Vagina (tissue), 2 donors: ENCODE results near the gene CXCL13. TPM values are rescaled to one million over a fixed set of nuclear protein-coding genes. Genes with fewer than 3 reads are reported as not detected.

Experiments
- DNase-seq, 2 donors: peaks; one replicate each; pipeline ENCODE4 v3.0.0-alpha.2; 2017; ENCODE audit errors: extremely low spot score in 2 of 2
- H3K27ac ChIP-seq: fragments of 200-600 bp; sonication (generic); one replicate; pipeline ENCODE4 v1.5.1; 2019
- H3K27me3 ChIP-seq: fragments of 200-600 bp; sonication (generic); one replicate; pipeline ENCODE4 v1.5.1; 2019
- H3K36me3 ChIP-seq, 2 donors: fragments of 200-600 bp; sonication (generic); one replicate each; pipeline ENCODE4 v1.5.1; 2017 to 2019
- H3K4me1 ChIP-seq: fragments of 200-600 bp; sonication (generic); one replicate; pipeline ENCODE4 v1.5.1; 2019
- H3K4me3 ChIP-seq, 2 donors: fragments of 200-600 bp; sonication (generic); 1 replicate in 1 of 2; 2 replicates in 1 of 2; pipeline ENCODE4 v1.5.1; 2016 to 2019
- H3K9me3 ChIP-seq: fragments of 200-600 bp; sonication (generic); one replicate; pipeline ENCODE4 v1.5.1; 2019
- POLR2A ChIP-seq, 2 donors: fragments of 450-650 bp; IDR thresholded peaks; one replicate each; pipeline ENCODE4 v1.6.1; 2017; ENCODE audit warnings: antibody characterized with exemption in 2 of 2, mild to moderate bottlenecking in 2 of 2, moderate library complexity in 2 of 2
- POLR2AphosphoS5 ChIP-seq, 2 donors: sonication (generic); formaldehyde crosslinking; IDR thresholded peaks; one replicate each; pipeline ENCODE4 v1.9.0; 2017; ENCODE audit warnings: antibody characterized with exemption in 2 of 2, mild to moderate bottlenecking in 2 of 2, low read depth in 1 of 2; ENCODE audit not compliant: insufficient read depth in 1 of 2
- intact Hi-C: fragments of 100-400 bp; cut with DNase I; formaldehyde crosslinking; loops from one replicate; pipeline ENCODE4 v1.15.1; 2023
- total RNA-seq: library from RNA; depleted of rRNA; stranded (reverse); fragments of >200 nt; gene quantifications from one replicate; pipeline ENCODE4 v1.2.3, GENCODE V29; 2016
- TF ChIP-seq, protein P1 (sequence below), 3 experiments: fragments of 450-650 bp in 2 of 3; fragments of 200-600 bp in 1 of 3; sonication (generic) in 1 of 3; IDR thresholded peaks; one replicate each; pipeline ENCODE4 v1.5.1; 2017 to 2019; ENCODE audit warnings: antibody characterized with exemption in 3 of 3, mild to moderate bottlenecking in 2 of 3, moderate library complexity in 2 of 3

The CXCL13 gene
- total RNA-seq, 1 donor from 2014 or later = not detected

GRCh38 chr4:77625485-77625884 lies 19.9 kb downstream of the CXCL13 start:
- no peak overlapping the region for H3K4me3 ChIP-seq
- DNase-seq = no peak
- TF ChIP-seq POLR2A (IDR thresholded peaks at IDR 0.05) (no peak), POLR2AphosphoS5 (IDR thresholded peaks at IDR 0.05; ENCODE audit: insufficient read depth in 1 of 2, low read depth in 1 of 2) (no peak)
- TF ChIP-seq, protein P1, sequence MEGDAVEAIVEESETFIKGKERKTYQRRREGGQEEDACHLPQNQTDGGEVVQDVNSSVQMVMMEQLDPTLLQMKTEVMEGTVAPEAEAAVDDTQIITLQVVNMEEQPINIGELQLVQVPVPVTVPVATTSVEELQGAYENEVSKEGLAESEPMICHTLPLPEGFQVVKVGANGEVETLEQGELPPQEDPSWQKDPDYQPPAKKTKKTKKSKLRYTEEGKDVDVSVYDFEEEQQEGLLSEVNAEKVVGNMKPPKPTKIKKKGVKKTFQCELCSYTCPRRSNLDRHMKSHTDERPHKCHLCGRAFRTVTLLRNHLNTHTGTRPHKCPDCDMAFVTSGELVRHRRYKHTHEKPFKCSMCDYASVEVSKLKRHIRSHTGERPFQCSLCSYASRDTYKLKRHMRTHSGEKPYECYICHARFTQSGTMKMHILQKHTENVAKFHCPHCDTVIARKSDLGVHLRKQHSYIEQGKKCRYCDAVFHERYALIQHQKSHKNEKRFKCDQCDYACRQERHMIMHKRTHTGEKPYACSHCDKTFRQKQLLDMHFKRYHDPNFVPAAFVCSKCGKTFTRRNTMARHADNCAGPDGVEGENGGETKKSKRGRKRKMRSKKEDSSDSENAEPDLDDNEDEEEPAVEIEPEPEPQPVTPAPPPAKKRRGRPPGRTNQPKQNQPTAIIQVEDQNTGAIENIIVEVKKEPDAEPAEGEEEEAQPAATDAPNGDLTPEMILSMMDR (IDR thresholded peaks at IDR 0.05) = no peak
- H3K9me3 ChIP-seq = no peaks in the 10 kb centered on the region
- intact Hi-C loops = no loop called here
- no peaks in the 10 kb centered on the region for H3K27me3 ChIP-seq
- H3K4me1 ChIP-seq = no peaks in the 10 kb centered on the region
- no peaks in the 10 kb centered on the region for H3K36me3 ChIP-seq
- H3K27ac ChIP-seq = no peak overlapping the region

DNA sequence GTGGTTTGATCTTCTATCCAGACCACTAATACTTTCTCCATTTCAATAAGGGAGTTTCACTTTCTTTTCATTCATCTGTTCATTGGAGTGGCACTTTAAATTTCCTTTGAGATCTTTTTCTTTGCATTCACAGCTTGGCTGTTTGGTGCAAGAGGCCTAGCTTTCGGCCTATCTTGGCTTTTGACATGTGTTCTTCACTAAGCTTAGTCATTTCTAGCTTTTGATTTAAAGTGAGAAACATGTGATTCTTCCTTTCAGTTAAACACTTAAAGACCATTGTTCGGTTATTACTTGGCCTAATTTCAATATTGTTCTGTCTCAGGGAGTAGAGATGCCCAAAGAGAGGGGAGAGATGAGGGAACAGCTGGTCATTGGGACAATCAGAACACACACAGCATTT lies 24.3 kb downstream of the CXCL13 start:
- TF ChIP-seq, protein P1 (IDR thresholded peaks at IDR 0.05) = no peak
- TF ChIP-seq POLR2AphosphoS5 (IDR thresholded peaks at IDR 0.05; ENCODE audit: insufficient read depth in 1 of 2, low read depth in 1 of 2) (no peak), POLR2A (IDR thresholded peaks at IDR 0.05) (no peak)
- no peak overlapping the region for H3K4me3 ChIP-seq
- H3K4me1 ChIP-seq = no peaks in the 10 kb centered on the region
- H3K27ac ChIP-seq = no peak overlapping the region
- intact Hi-C loops = no loop called here
- DNase-seq = no peak
- H3K36me3 ChIP-seq = no peaks in the 10 kb centered on the region
- H3K9me3 ChIP-seq = no peaks in the 10 kb centered on the region
- no peaks in the 10 kb centered on the region for H3K27me3 ChIP-seq

- no peak for DNase-seq
Measured at GRCh38 chr4:77631276-77631675, 25.7 kb downstream of the CXCL13 start.

GRCh38 chr4:77634132-77634785 lies 28.6 kb downstream of the CXCL13 start:
- H3K27ac ChIP-seq = no peak overlapping the region
- H3K36me3 ChIP-seq = no peaks in the 10 kb centered on the region
- no peak for DNase-seq
- no peaks in the 10 kb centered on the region for H3K27me3 ChIP-seq
- no peaks in the 10 kb centered on the region for H3K4me1 ChIP-seq
- H3K4me3 ChIP-seq = no peak overlapping the region
- no peaks in the 10 kb centered on the region for H3K9me3 ChIP-seq
- TF ChIP-seq POLR2A (IDR thresholded peaks at IDR 0.05) (no peak), POLR2AphosphoS5 (IDR thresholded peaks at IDR 0.05; ENCODE audit: insufficient read depth in 1 of 2, low read depth in 1 of 2) (no peak)
- TF ChIP-seq, protein P1 (IDR thresholded peaks at IDR 0.05) = no peak
- intact Hi-C loops = no loop called here

More at GRCh38 chr4:77631276-77631675, 25.7 kb downstream of the CXCL13 start:
- no peaks in the 10 kb centered on the region for H3K27me3 ChIP-seq
- H3K36me3 ChIP-seq = no peaks in the 10 kb centered on the region
- no peaks in the 10 kb centered on the region for H3K4me1 ChIP-seq
- intact Hi-C loops = no loop called here
- H3K9me3 ChIP-seq = no peaks in the 10 kb centered on the region
- H3K4me3 ChIP-seq = no peak overlapping the region
- no peak overlapping the region for H3K27ac ChIP-seq
- TF ChIP-seq, protein P1 (IDR thresholded peaks at IDR 0.05) = no peak
- no peak for TF ChIP-seq POLR2AphosphoS5 (IDR thresholded peaks at IDR 0.05; ENCODE audit: insufficient read depth in 1 of 2, low read depth in 1 of 2)
- no peak for TF ChIP-seq POLR2A (IDR thresholded peaks at IDR 0.05)

DNA sequence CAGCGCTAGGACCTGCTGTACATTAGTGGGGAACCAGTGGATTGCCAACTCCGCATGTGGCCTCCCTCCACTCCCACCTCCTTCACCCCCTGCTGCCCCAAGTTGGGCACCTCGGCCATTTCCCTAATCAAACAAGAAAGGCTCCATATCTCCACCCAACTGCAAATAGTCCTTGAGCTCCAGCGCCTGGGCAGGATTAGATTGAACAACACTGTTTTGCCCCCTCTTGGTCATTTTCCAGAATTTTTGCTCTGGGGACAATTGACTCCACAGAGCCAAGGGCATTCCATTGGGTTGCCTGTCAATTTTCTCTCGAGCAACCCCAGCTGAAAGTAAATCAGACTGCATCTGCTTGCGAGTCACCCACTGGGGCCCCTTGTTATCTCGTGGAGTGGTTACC lies 29.6 kb downstream of the CXCL13 start:
- intact Hi-C loops = no loop called here
- DNase-seq = no peak
- no peaks in the 10 kb centered on the region for H3K4me1 ChIP-seq
- no peaks in the 10 kb centered on the region for H3K27me3 ChIP-seq
- no peak overlapping the region for H3K27ac ChIP-seq
- no peak overlapping the region for H3K4me3 ChIP-seq
- no peaks in the 10 kb centered on the region for H3K9me3 ChIP-seq
- TF ChIP-seq POLR2AphosphoS5 (IDR thresholded peaks at IDR 0.05; ENCODE audit: insufficient read depth in 1 of 2, low read depth in 1 of 2) = no peak
- no peak for TF ChIP-seq POLR2A (IDR thresholded peaks at IDR 0.05)
- TF ChIP-seq, protein P1 (IDR thresholded peaks at IDR 0.05) = no peak
- no peaks in the 10 kb centered on the region for H3K36me3 ChIP-seq
